Stimulated activated CD4-positive, alpha-beta T cell treated with anti-CD3 and anti-CD28 coated beads, TNF-alpha, amount 100 ng/mL, for 24 hours (primary cell): Measurements from ENCODE around the gene KRTAP10-8.
"Not testable (repeated sequence)": the region's sequence is repeated elsewhere in the genome, so short reads cannot be mapped to it uniquely, and the experiment has no call there.

Experiments used
- DNase-seq, 3 experiments: peaks; one replicate each; pipeline ENCODE4 v3.0.0-alpha.2; 2020; ENCODE audit warnings: low read depth in 3 of 3

KRTAP10-8 gene

GRCh38 chr21:44612029-44612486, at the start of gene KRTAP10-8:
TSS of gene KRTAP10-8 (plus strand) at chr21:44612079. CDS start at chr21:44612101, 22 bp downstream.
- no peak for DNase-seq

- DNase-seq: no peak
Observed at GRCh38 chr21:44564099-44564498, 47.8 kb upstream of the KRTAP10-8 start.

- DNase-seq: no peak
Observed at GRCh38 chr21:44564886-44565598, 46.8 kb upstream of the KRTAP10-8 start.

- no peak for DNase-seq
Observed at GRCh38 chr21:44566403-44566802, 45.5 kb upstream of the KRTAP10-8 start.

GRCh38 chr21:44567481-44568171, 44.3 kb upstream of the KRTAP10-8 start:
- DNase-seq: no peak

GRCh38 chr21:44568261-44568660, 43.6 kb upstream of the KRTAP10-8 start:
- DNase-seq: no peak

- DNase-seq: no peak
Observed at GRCh38 chr21:44568667-44569556, 43.0 kb upstream of the KRTAP10-8 start.

GRCh38 chr21:44569861-44570517, 41.9 kb upstream of the KRTAP10-8 start:
- no peak for DNase-seq

- no peak for DNase-seq
Observed at GRCh38 chr21:44571296-44571695, 40.6 kb upstream of the KRTAP10-8 start.

- no peak for DNase-seq
Observed at GRCh38 chr21:44571844-44572782, 39.8 kb upstream of the KRTAP10-8 start.

- no peak for DNase-seq
Observed at GRCh38 chr21:44572959-44573583, 38.8 kb upstream of the KRTAP10-8 start.

GRCh38 chr21:44573630-44574456, 38.0 kb upstream of the KRTAP10-8 start, which contains the start of gene KRTAP10-4:
TSS of gene KRTAP10-4 (plus strand) at chr21:44573729. CDS start at chr21:44573759, 30 bp downstream.
- not testable (repeated sequence) for DNase-seq

GRCh38 chr21:44574457-44575306, 37.2 kb upstream of the KRTAP10-8 start:
- DNase-seq: no peak

GRCh38 chr21:44575307-44576024, 36.4 kb upstream of the KRTAP10-8 start:
- no peak for DNase-seq

- no peak for DNase-seq
Observed at GRCh38 chr21:44576025-44576420, 35.9 kb upstream of the KRTAP10-8 start.

GRCh38 chr21:44578371-44579055, 33.4 kb upstream of the KRTAP10-8 start:
- no peak for DNase-seq
